Measurements from ENCODE around the gene ZFAND3. TPM values are rescaled to one million over a fixed set of nuclear protein-coding genes. Genes with fewer than 3 reads are reported as not detected.

The ZFAND3 gene
- total and polyA plus RNA-seq, 2 donors (not counting 3 experiments of a cell fraction or from before 2014, with no cell fraction given): 15.4 to 54.2 TPM

DNA sequence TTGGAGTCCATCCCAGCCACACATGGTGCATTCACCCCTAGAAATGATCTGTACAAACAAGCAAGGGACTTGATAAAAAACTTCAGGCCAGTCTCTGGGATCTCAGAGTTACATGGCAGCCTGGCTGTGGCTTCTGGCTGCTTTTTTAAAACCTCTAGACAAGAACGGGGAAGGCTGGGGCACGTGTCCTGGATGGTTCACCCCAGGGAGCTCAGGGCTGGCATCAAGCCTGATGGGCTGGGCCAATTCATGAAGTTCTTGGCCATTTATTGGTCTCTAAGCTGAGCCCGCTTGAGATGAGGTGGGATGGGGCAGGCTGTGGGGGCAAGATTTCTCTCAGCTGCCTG, 10.4 kb upstream of the ZFAND3 start:
- H3K79me2 ChIP-seq (ENCODE audit: control insufficient read depth, insufficient read depth, low read length): no peaks in the 10 kb centered on the region
- ChIA-PET CTCF (no interaction called here), POLR2A (no interaction called here)
- H4K20me1 ChIP-seq (replicated peaks; ENCODE audit: control insufficient read depth, extremely low read depth, insufficient read depth, low read length): no peaks in the 10 kb centered on the region
- dilution Hi-C loops (cut with MboI; ENCODE audit: extremely low pct_ligation_motif_present, low sequenced_read_pairs) (no loop called here), intact Hi-C loops (cut with micrococcal nuclease) (no loop called here)
- no peak overlapping the region for H3K9ac ChIP-seq (replicated peaks; ENCODE audit: extremely low read depth, insufficient read depth, low read length)
- DNase-seq (ENCODE audit: low read depth, low spot score) (no peak), FAIRE-seq (no peak)
- TF ChIP-seq JUN (IDR thresholded peaks at IDR 0.05; ENCODE audit: borderline replicate concordance, insufficient read depth, insufficient read length, low read depth) (no peak), EZH2 (IDR thresholded peaks at IDR 0.05; ENCODE audit: borderline replicate concordance, low read depth, low read length, severe bottlenecking) (no peak), MYC (IDR thresholded peaks at IDR 0.05; ENCODE audit: low read depth, low read length) (no peak), FOS (IDR thresholded peaks at IDR 0.05; ENCODE audit: borderline replicate concordance, insufficient read depth, low read length) (no peak)
- TF ChIP-seq, protein P1, sequence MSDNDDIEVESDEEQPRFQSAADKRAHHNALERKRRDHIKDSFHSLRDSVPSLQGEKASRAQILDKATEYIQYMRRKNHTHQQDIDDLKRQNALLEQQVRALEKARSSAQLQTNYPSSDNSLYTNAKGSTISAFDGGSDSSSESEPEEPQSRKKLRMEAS (IDR thresholded peaks at IDR 0.05; ENCODE audit: insufficient read depth, insufficient read length): no peak
- TF ChIP-seq, protein P2, sequence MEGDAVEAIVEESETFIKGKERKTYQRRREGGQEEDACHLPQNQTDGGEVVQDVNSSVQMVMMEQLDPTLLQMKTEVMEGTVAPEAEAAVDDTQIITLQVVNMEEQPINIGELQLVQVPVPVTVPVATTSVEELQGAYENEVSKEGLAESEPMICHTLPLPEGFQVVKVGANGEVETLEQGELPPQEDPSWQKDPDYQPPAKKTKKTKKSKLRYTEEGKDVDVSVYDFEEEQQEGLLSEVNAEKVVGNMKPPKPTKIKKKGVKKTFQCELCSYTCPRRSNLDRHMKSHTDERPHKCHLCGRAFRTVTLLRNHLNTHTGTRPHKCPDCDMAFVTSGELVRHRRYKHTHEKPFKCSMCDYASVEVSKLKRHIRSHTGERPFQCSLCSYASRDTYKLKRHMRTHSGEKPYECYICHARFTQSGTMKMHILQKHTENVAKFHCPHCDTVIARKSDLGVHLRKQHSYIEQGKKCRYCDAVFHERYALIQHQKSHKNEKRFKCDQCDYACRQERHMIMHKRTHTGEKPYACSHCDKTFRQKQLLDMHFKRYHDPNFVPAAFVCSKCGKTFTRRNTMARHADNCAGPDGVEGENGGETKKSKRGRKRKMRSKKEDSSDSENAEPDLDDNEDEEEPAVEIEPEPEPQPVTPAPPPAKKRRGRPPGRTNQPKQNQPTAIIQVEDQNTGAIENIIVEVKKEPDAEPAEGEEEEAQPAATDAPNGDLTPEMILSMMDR (IDR thresholded peaks at IDR 0.05; ENCODE audit: extremely low read depth in 1 of 2, insufficient read depth in 1 of 2, low read depth in 1 of 2, low read length in 2 of 2): no peak
- no peak overlapping the region for H3K27ac ChIP-seq (ENCODE audit: insufficient read depth, low read depth, low read length)
- H3K36me3 ChIP-seq (ENCODE audit: control insufficient read depth in 2 of 2, extremely low read depth in 1 of 2, insufficient read depth in 2 of 2, low read length in 2 of 2): no peaks in the 10 kb centered on the region
- H2AFZ ChIP-seq (ENCODE audit: low read depth, low read length): no peak overlapping the region
- H3K4me2 ChIP-seq (ENCODE audit: insufficient read depth, low read length): no peak overlapping the region
- no peaks in the 10 kb centered on the region for H3K9me3 ChIP-seq (replicated peaks; ENCODE audit: control insufficient read depth, insufficient read depth, low read length)
- peaks cover 10 to 23% of the 10 kb centered on the region in 2 experiments for H3K27me3 ChIP-seq (ENCODE audit: control insufficient read depth in 2 of 2, insufficient read depth in 2 of 2, low read length in 2 of 2)
- H3K4me3 ChIP-seq (replicated peaks in 1 of 3; ENCODE audit: insufficient read depth in 1 of 3, low read depth in 1 of 3, low read length in 3 of 3): no peak overlapping the region
- H3K4me1 ChIP-seq (ENCODE audit: control insufficient read depth, extremely low read depth, insufficient read depth, low read length): no peaks in the 10 kb centered on the region
- H3K9me1 ChIP-seq (replicated peaks; ENCODE audit: control insufficient read depth, extremely low read depth, insufficient read depth, low read length): no peaks in the 10 kb centered on the region
- BruUV-seq (replicated peaks): no TSS peak
